Measurements from ENCODE around the gene AP5Z1.

AP5Z1 gene

GRCh38 chr7:4775250-4775847 is at the start of gene AP5Z1:
AP5Z1 (plus strand) TSS chr7:4775623; CDS start chr7:4775716, 93 bp downstream.
- DNase-seq = peak; percentile 97

- no peak for DNase-seq
These were observed 49.5 kb upstream of the AP5Z1 start for GRCh38 chr7:4725850-4726450.

GRCh38 chr7:4726566-4726965 is 48.9 kb upstream of the AP5Z1 start:
- DNase-seq = no peak

GRCh38 chr7:4727914-4728705 is 47.3 kb upstream of the AP5Z1 start:
- DNase-seq = no peak

GRCh38 chr7:4729266-4729665 is 46.2 kb upstream of the AP5Z1 start:
- DNase-seq = no peak

- DNase-seq = no peak
These were observed 45.1 kb upstream of the AP5Z1 start for GRCh38 chr7:4730276-4730675.

- no peak for DNase-seq
These were observed 44.5 kb upstream of the AP5Z1 start for GRCh38 chr7:4730971-4731370.

GRCh38 chr7:4731803-4732202 is 43.6 kb upstream of the AP5Z1 start:
- DNase-seq = no peak

- DNase-seq = no peak
These were observed 41.4 kb upstream of the AP5Z1 start for GRCh38 chr7:4733936-4734528.

GRCh38 chr7:4734587-4735345 is 40.7 kb upstream of the AP5Z1 start:
- DNase-seq = no peak

- no peak for DNase-seq
These were observed 38.1 kb upstream of the AP5Z1 start for GRCh38 chr7:4737300-4737699.

GRCh38 chr7:4738711-4739527 is 36.5 kb upstream of the AP5Z1 start:
- DNase-seq = no peak

GRCh38 chr7:4739528-4739992 is 35.9 kb upstream of the AP5Z1 start:
- peak; percentile 45 for DNase-seq

GRCh38 chr7:4740796-4741195 is 34.6 kb upstream of the AP5Z1 start:
- DNase-seq = no peak

GRCh38 chr7:4742051-4742573 is 33.3 kb upstream of the AP5Z1 start:
- DNase-seq = no peak

- no peak for DNase-seq
These were observed 32.6 kb upstream of the AP5Z1 start for GRCh38 chr7:4742852-4743251.

- peak; percentile 69 for DNase-seq
These were observed 30.8 kb upstream of the AP5Z1 start for GRCh38 chr7:4744391-4745264.

GRCh38 chr7:4745265-4745919 is 30.0 kb upstream of the AP5Z1 start:
- no peak for DNase-seq

GRCh38 chr7:4745971-4746919 is 29.2 kb upstream of the AP5Z1 start:
- no peak for DNase-seq
